Endothelial cell (in vitro differentiated cells): ENCODE measurements around the gene OR4A5. TPM values are rescaled to one million over a fixed set of nuclear protein-coding genes. Genes with fewer than 3 reads are reported as not detected.
"Not testable (repeated sequence)": the region's sequence is repeated elsewhere in the genome, so short reads cannot be mapped to it uniquely, and the experiment has no call there.

Experiments
- DNase-seq: peaks from one replicate; pipeline ENCODE4 v3.0.0; 2021; ENCODE audit warnings: low spot score
- H3K27ac Mint-ChIP-seq: one replicate; pipeline ENCODE4 v1.8.0; 2021; ENCODE audit warnings: mixed read lengths, inconsistent platforms; ENCODE audit not compliant: unreplicated experiment
- H3K27me3 Mint-ChIP-seq: one replicate; pipeline ENCODE4 v1.8.0; 2021; ENCODE audit warnings: mild to moderate bottlenecking, moderate library complexity, mixed read lengths, inconsistent platforms; ENCODE audit not compliant: unreplicated experiment
- H3K36me3 Mint-ChIP-seq: one replicate; pipeline ENCODE4 v1.8.0; 2021; ENCODE audit warnings: mild to moderate bottlenecking, low read depth, mixed read lengths, inconsistent platforms; ENCODE audit not compliant: unreplicated experiment
- H3K4me1 Mint-ChIP-seq: one replicate; pipeline ENCODE4 v1.8.0; 2021; ENCODE audit warnings: mild to moderate bottlenecking, mixed read lengths, inconsistent platforms; ENCODE audit not compliant: unreplicated experiment
- H3K4me3 Mint-ChIP-seq: one replicate; pipeline ENCODE4 v1.8.0; 2021; ENCODE audit warnings: mild to moderate bottlenecking, mixed read lengths, inconsistent platforms; ENCODE audit not compliant: unreplicated experiment
- H3K9me3 Mint-ChIP-seq: one replicate; pipeline ENCODE4 v1.8.0; 2021; ENCODE audit warnings: mixed read lengths, inconsistent platforms; ENCODE audit not compliant: unreplicated experiment
- long read RNA-seq: library from polyadenylated mRNA; unstranded; transcript quantifications from one replicate; pipeline ENCODE4 v2.0.0, GENCODE V29; 2020; ENCODE audit not compliant: unreplicated experiment
- total RNA-seq: library from RNA; stranded (reverse); fragmentation: NEBNext Ultra II Directional; extraction: Animal tissue kit (Norgen Biotek cat#: 25700); gene quantifications from one replicate; pipeline ENCODE4 v1.2.1, GENCODE V29; 2021; ENCODE audit not compliant: unreplicated experiment

The OR4A5 gene
- total RNA-seq, result not detected
- long read RNA-seq, result 0 reads

GRCh38 chr11:54706532-54706931 lies at the start of gene OR4A5:
Gene OR4A5 (plus strand): TSS chr11:54706832. CDS start chr11:54706885, 53 bp downstream.
- not testable (repeated sequence) for H3K27ac Mint-ChIP-seq, H3K4me1 Mint-ChIP-seq, H3K27me3 Mint-ChIP-seq, H3K4me3 Mint-ChIP-seq, H3K36me3 Mint-ChIP-seq, DNase-seq
- peaks cover 30% of the 10 kb centered on the region for H3K9me3 Mint-ChIP-seq

- H3K4me3 Mint-ChIP-seq, H3K36me3 Mint-ChIP-seq, H3K27me3 Mint-ChIP-seq, H3K27ac Mint-ChIP-seq, H3K4me1 Mint-ChIP-seq, DNase-seq: not testable (repeated sequence)
- H3K9me3 Mint-ChIP-seq, result peaks cover 11% of the 10 kb centered on the region
Measured at GRCh38 chr11:54720094-54720493, 13.5 kb downstream of the OR4A5 start.

Other genes with a start within 250 kb of the OR4A5 start
- gene OR4C46, start 102.8 kb upstream of the OR4A5 start, total RNA-seq, result not detected